LHCN-M2 (cell line): ENCODE data around the gene SPOPL. TPM values are rescaled to one million over a fixed set of nuclear protein-coding genes. Genes with fewer than 3 reads are reported as not detected.

Experiments used
- DNase-seq: peaks from one replicate; pipeline ENCODE4 v3.0.0-alpha.2; 2012; ENCODE audit warnings: low read depth
- total RNA-seq: library from RNA; depleted of rRNA; stranded (reverse); fragments of >200 nt; gene quantifications from 2 replicates; pipeline ENCODE4 v1.2.3, GENCODE V29; 2014

SPOPL gene
- total RNA-seq, 1 experiment from 2014 or later: 9.6 TPM

DNA sequence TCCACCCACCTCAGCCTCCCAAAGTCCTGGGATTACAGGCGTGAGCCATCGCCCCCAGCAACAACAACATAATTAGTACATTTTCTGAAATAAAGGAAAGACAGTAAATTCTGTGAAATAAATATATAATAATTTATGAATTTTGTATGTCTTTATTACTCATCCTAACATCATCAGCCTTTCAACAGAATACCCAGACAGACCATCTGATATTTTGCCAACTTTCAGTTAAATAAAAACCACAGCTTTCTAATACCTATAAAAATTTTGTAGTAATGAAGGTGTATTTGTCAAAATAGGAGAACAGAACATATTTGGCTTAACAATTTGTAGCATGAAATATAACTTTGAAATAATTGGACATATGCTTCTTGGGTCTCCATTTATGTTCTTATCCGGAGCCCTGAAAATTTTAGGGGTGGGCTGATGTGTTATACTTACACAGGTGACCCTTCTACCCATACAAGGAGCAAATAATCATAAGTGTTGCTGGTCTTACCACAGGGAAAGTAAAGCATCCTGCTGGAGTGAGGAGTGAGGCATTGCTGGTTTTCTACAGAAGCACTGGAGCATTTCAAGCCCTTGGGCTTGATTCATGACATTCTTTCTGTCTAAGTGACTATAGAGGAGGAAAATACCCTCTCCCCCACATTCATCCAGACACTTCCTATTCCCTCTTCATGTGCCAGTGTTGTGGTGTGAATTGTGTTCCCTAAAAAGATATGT, 99.3 kb downstream of the SPOPL start:
- DNase-seq: peak; percentile 19

DNA sequence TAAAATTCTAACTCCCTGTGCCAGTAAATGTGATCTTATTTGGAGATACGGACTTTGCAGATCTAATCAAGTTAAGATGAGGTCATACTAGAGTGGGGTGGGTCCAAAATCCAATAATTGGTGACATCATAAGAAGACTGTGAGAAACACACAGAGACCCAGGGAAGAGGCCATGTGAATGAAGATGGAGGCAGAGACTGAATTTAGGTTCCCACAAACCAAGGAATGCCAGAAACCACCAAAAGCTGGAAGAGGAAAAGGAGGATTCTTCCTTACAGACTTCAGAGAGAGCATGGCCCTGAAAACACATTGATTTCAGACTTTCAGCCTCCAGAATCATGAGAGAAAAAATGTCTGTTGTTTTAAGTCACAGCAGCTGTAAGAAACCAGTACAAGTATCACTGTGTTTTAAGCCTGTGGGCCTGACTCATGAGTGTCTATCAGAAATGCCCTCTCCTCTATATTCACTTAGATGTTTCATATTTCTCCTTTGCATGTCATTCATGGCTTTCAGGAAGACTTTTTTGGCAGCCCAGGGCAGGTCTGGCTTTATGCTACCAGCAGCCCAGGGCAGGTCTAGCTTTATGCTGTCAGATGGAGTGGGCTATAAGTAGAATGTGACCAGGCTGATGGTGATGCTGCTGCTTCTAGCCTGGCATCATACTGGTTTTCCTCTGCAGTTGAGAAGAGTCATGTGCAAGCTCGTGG, 100.0 kb downstream of the SPOPL start:
- peak; percentile 64 for DNase-seq

DNA sequence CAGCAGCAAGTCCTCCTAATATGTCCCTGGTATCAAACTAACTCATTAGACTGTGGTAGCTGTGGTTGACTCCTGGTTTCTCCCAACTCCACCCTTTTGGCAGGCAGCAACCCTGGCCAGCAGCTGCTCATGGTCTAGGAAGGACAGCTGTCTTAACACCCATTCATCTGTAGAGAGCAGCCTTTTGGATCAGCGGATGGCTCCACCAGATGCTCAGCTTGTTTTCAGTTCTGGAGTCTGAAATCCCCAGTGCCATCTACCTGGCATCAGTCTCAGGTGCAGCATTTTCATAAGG, 100.5 kb downstream of the SPOPL start:
- DNase-seq: peak; percentile 94

DNA sequence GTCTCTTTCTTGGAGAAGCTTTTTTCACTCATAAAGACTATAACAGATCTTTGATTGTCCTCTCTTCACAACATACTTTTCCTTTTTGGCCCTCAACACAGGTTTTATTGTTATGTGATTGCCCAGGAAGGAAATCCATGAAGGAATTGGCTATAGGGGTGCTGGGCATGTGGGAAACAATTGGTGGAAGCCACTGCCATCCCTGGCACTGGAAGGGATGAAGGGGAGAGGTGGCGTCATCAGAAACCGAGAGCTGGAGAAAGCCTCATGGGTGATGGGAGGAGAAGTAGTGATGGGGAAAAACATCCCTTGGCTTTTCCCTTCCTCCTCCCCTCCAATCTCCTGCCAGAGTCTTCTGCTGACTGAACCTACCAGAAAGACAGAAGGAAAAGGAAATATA, 106.2 kb downstream of the SPOPL start:
- DNase-seq: no peak

DNA sequence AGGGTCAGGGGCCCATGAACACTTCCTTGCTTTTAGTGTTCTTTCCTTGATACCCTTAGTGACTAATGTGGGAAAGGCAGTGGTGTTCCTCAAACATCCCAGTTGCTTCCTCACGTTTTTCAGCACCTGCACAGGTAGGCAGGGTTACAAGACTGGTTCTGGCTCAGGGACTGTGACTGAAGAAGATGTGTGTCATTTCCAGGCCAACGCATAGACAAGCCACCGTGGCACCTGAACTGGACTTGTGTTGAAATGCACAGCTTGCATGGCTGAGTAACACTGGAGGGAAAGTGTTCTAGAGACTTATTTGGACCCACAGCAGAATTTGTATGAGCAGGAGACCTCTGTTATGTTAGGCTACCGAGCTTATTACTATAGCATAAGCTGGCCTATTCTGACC, 107.9 kb downstream of the SPOPL start:
- DNase-seq: no peak

DNA sequence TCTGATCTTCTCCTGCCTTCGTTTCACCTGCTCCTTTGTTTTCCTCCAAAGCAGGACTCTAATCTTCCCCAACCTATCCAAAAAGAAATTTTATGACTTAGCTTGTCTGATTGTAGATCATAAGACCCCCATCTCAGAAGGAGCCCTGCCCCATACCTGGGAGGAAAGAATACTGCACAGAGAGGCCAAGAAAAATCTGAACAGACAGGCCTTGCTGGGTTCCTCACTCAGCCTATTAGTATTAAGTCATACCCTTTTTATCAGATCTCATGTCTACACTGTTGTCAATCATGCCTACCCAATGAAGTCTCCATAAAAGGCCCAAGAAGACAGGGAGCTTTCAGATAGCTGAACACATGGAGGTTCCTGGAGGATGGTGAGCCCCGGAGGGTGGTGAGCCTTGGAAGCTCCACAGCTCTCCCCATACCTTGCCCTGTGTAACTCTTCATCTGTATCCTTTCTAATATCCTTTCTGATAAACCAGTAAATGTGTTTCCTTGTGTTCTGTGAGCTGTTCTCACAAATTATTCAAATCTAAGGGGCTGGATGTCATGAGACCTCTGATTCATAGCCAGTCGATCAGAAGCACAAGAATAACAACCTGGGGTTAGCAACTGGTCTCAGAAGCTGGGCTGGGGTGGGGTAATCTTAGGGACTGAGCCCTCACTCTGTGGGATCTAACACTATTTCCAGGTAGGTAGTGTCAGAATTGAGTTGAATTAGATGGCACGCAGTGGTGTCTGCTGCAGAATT, 108.8 kb downstream of the SPOPL start:
- peak; percentile 3 for DNase-seq

DNA sequence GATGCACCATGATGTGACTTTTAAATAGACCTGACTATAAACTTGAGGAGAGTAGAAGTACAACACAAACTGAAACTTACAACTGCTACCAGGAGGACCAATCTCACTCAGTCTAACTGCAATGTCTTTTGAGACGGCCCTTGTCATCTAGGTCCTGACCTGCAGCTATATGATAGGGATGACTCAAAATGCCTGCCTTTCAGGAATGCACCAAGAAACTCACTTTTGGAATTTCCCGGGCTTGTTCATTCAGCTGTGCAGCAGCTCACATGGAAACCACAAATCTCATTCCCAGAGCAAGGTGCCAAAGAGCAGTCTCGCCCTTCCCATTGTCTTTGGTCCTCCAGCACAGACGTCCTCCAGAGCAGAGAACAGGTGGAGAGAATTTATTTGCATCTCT, 113.7 kb downstream of the SPOPL start:
- peak; percentile 92 for DNase-seq

DNA sequence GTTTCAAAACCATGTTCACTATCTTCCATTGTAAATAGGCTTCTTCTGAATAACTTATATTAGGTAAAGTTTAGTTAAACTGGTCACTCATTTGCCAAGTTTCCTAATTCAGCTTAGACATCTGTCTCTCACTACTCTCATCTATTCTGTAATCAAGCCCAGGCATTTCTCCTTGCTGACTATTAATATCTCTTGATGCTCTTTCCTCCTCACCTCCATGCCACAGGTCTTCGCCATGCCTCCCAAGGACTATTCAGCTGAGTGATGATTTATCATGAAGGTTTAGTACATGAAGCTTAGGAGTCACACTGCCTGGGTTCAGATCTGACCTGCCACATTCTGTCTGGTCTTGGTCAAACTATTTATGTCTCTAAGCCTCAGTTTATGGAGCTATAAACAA, 115.5 kb downstream of the SPOPL start:
- DNase-seq: no peak

DNA sequence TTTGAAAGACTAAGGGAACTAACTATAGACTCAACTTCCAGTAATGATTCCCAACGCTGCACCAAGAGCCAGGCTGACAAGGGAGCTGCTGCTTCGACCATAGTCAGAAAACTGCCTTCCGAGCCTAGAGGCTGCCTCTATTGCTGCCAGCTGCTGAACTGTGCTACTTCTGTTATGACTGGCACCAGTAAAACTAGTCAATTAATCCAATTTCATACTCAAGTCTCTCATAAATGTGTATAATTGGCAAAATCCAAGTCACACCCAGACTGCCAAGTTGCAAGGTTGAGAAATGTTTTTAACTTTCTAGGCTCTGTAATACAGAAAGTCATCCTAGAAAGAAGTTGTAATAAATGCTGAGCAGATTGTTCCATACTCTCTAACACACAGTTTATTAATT, 117.4 kb downstream of the SPOPL start:
- DNase-seq: no peak

DNA sequence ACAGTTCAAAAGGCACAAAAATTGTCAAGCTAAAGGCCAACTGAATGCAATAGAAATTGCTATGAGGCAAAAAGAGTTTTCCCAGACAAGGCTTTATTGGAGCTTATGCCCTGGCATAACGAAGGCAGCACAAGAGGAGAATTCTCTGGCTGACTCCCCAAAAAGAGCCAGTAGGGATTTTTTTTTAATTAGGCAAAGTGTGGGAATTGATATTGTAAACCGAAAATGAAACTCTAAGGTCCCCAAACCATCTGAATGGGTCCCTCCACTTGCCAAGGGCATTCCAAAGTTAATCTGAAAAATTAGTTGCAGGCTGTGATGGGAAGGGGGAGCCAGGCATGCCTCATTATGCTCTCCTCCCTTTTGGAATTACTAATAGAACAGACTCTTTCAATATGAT, 118.9 kb downstream of the SPOPL start:
- DNase-seq: no peak

DNA sequence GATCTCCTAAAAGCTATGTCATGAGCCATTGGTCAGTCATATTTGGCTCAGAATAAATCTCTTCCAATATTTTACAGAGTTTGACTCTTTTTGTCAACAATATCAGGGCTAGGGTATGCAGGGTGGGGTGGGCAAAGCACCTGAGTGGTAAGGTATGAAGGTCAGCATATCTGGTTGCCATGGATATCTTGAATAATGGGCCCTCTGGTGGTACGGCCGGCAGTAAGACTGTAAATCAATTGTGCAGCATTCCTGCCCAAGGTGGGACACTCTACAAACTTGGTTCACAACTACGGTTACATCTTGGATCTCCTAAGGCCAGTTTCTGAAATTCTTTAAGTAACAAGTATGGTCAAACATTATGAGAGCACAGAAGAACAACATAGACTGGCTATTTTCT, 119.6 kb downstream of the SPOPL start:
- no peak for DNase-seq

DNA sequence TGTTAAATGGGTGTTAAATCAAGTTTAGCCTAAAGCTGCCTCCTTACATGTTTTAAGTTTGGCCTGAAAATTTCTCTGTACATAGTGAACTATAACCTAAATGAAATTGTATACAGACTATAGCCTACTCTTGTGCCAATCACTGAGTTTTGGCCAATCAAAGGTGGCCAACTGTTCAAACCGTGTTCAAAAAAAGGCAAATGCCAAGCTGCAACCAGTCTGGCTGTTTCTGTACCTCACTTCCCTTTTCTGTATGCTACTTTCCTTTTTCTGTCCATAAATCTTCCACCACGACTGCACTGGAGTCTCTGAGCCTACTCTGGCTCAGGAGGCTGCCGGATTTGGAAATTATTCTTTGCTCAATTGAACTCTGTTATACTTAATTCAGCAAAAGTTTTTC, 121.0 kb downstream of the SPOPL start:
- DNase-seq: no peak
